Breast epithelium (tissue), 3 donors: ENCODE results near the gene LPP.

Source experiments
- CTCF ChIP-seq, 3 donors: fragments of 450-650 bp; IDR thresholded peaks; one replicate each; pipeline ENCODE4 v1.5.1; 2016 to 2017; ENCODE audit warnings: antibody characterized with exemption in 3 of 3, mild to moderate bottlenecking in 3 of 3, moderate library complexity in 3 of 3
- POLR2A ChIP-seq: fragments of 450-650 bp; IDR thresholded peaks from one replicate; pipeline ENCODE4 v1.6.1; 2016; ENCODE audit warnings: antibody characterized with exemption, mild to moderate bottlenecking, moderate library complexity
- POLR2AphosphoS5 ChIP-seq, 3 donors: sonication (generic); formaldehyde crosslinking; IDR thresholded peaks; one replicate each; pipeline ENCODE4 v1.6.1; 2017; ENCODE audit warnings: antibody characterized with exemption in 3 of 3

- TF ChIP-seq CTCF (IDR thresholded peaks at IDR 0.05) (no peak), POLR2A (no peak), POLR2AphosphoS5 (IDR thresholded peaks at IDR 0.05) (no peak)
Observed at GRCh38 chr3:188926111-188926510, 772.2 kb downstream of the LPP start.
